Mesodermal cell (in vitro differentiated cells): ENCODE results near the gene RNF115.
"Not testable (repeated sequence)": the region's sequence is repeated elsewhere in the genome, so short reads cannot be mapped to it uniquely, and the experiment has no call there.

ENCODE experiments used
- H3K27ac ChIP-seq: 2 replicates; pipeline ENCODE4 v1.7.0; 2013; ENCODE audit warnings: mild to moderate bottlenecking, low read depth, low read length, moderate library complexity; ENCODE audit not compliant: severe bottlenecking
- H3K36me3 ChIP-seq: 2 replicates; pipeline ENCODE4 v1.7.1; 2013; ENCODE audit warnings: mild to moderate bottlenecking, low read length, moderate library complexity; ENCODE audit not compliant: control insufficient read depth, insufficient read depth
- H3K4me1 ChIP-seq: one replicate; pipeline ENCODE4 v1.7.1; 2013; ENCODE audit warnings: mild to moderate bottlenecking, low read length; ENCODE audit not compliant: insufficient read depth, control insufficient read depth, poor library complexity, severe bottlenecking
- H3K4me3 ChIP-seq: 2 replicates; pipeline ENCODE4 v1.7.0; 2013; ENCODE audit warnings: low read length, control low read depth, mild to moderate bottlenecking; ENCODE audit not compliant: insufficient read depth, poor library complexity, severe bottlenecking; ENCODE audit errors: extremely low read depth
- H3K9me3 ChIP-seq: 2 replicates; pipeline ENCODE4 v1.7.1; 2013; ENCODE audit warnings: mild to moderate bottlenecking, low read length, moderate library complexity; ENCODE audit not compliant: control insufficient read depth
- WGBS, 2 experiments: methylation state at CpG; one replicate each; pipeline ENCODE4 v1.1.5; 2013; ENCODE audit warnings: missing lambda C conversion rate in 2 of 2; ENCODE audit not compliant: insufficient coverage in 2 of 2; 5-methylcytosine and 5-hydroxymethylcytosine counted together

Gene RNF115

GRCh38 chr1:145849356-145850160 is 25.7 kb upstream of the RNF115 start:
- Histone ChIP-seq H3K27ac (no peak overlapping the region), H3K36me3 (peaks cover 71% of the 10 kb centered on the region), H3K9me3 (no peaks in the 10 kb centered on the region), H3K4me3 (no peak overlapping the region), H3K4me1 (peaks cover 9% of the 10 kb centered on the region)
- WGBS, 2 experiments: 82 to 92% methylated on average over 6 to 10 of the region's 15 CpGs

GRCh38 chr1:145847827-145848226 is 23.9 kb upstream of the RNF115 start:
- no peak overlapping the region for H3K4me3 ChIP-seq
- H3K4me1 ChIP-seq: peaks cover 9% of the 10 kb centered on the region
- WGBS, 2 experiments: 92 to 97% methylated on average over 2 to 3 of the region's 3 CpGs
- H3K9me3 ChIP-seq: no peaks in the 10 kb centered on the region
- no peak overlapping the region for H3K27ac ChIP-seq
- peaks cover 61% of the 10 kb centered on the region for H3K36me3 ChIP-seq

- Histone ChIP-seq H3K4me1 (peaks cover 9% of the 10 kb centered on the region), H3K36me3 (peaks cover 60% of the 10 kb centered on the region), H3K9me3 (no peaks in the 10 kb centered on the region), H3K4me3 (peak overlapping the region; percentile 48), H3K27ac (peak overlapping the region; percentile 19)
- WGBS, 2 experiments: 100% methylated on average over 2 of the region's 3 CpGs
These were observed 22.3 kb upstream of the RNF115 start for GRCh38 chr1:145846201-145846612.

GRCh38 chr1:145845514-145846161 is 21.7 kb upstream of the RNF115 start, which contains the start of gene NUDT17:
NUDT17 (plus strand) TSS chr1:145845630; CDS start chr1:145845641, 11 bp downstream.
- H3K36me3 ChIP-seq: peaks cover 60% of the 10 kb centered on the region
- no peaks in the 10 kb centered on the region for H3K9me3 ChIP-seq
- H3K4me3 ChIP-seq: peak within 1 kb of the TSS; percentile 48
- peak within 1 kb of the TSS; percentile 19 for H3K27ac ChIP-seq
- peaks cover 9% of the 10 kb centered on the region for H3K4me1 ChIP-seq
- WGBS, 2 experiments: 4 to 5% methylated on average over 42 to 49 of the region's 50 CpGs

GRCh38 chr1:145845144-145845513 is 21.2 kb upstream of the RNF115 start:
- 20 to 26% methylated on average over 4 of the region's 4 CpGs for WGBS, 2 experiments
- peaks cover 60% of the 10 kb centered on the region for H3K36me3 ChIP-seq

GRCh38 chr1:145843031-145843430 is 19.1 kb upstream of the RNF115 start:
- Histone ChIP-seq H3K9me3 (no peaks in the 10 kb centered on the region), H3K4me1 (no peaks in the 10 kb centered on the region), H3K27ac (no peak overlapping the region), H3K4me3 (no peak overlapping the region), H3K36me3 (peaks cover 60% of the 10 kb centered on the region)
- 100% methylated on average over 1 of the region's 3 CpGs; no CpG with 5 or more reads in 1 of the 2 experiments for WGBS, 2 experiments

More at GRCh38 chr1:145845144-145845513, 21.2 kb upstream of the RNF115 start:
- Histone ChIP-seq H3K27ac (no peak overlapping the region), H3K9me3 (no peaks in the 10 kb centered on the region), H3K4me3 (peak overlapping the region; percentile 48), H3K4me1 (peaks cover 5% of the 10 kb centered on the region)

GRCh38 chr1:145837656-145838055 is 13.8 kb upstream of the RNF115 start:
- 100% methylated on average over 1 of the region's 1 CpG; no CpG with 5 or more reads in 1 of the 2 experiments for WGBS, 2 experiments
- H3K27ac ChIP-seq: no peak overlapping the region

GRCh38 chr1:145830810-145831209 is 6.9 kb upstream of the RNF115 start:
- H3K27ac ChIP-seq, H3K4me3 ChIP-seq, H3K9me3 ChIP-seq, H3K4me1 ChIP-seq: not testable (repeated sequence)
- WGBS, 2 experiments: 92% methylated on average over 2 of the region's 2 CpGs; no CpG with 5 or more reads in 1 of the 2 experiments
- peaks cover 98% of the 10 kb centered on the region for H3K36me3 ChIP-seq

More at GRCh38 chr1:145837656-145838055, 13.8 kb upstream of the RNF115 start:
- Histone ChIP-seq H3K36me3 (peaks cover 99% of the 10 kb centered on the region), H3K9me3 (no peaks in the 10 kb centered on the region), H3K4me3 (no peak overlapping the region), H3K4me1 (no peaks in the 10 kb centered on the region)

- H3K4me1 ChIP-seq: no peaks in the 10 kb centered on the region
- H3K9me3 ChIP-seq: no peaks in the 10 kb centered on the region
- H3K36me3 ChIP-seq: peaks cover 78% of the 10 kb centered on the region
- no peak overlapping the region for H3K27ac ChIP-seq
- no peak overlapping the region for H3K4me3 ChIP-seq
These were observed 4.6 kb upstream of the RNF115 start for GRCh38 chr1:145828367-145829026.

GRCh38 chr1:145827966-145828365 is 4.1 kb upstream of the RNF115 start:
- no peaks in the 10 kb centered on the region for H3K9me3 ChIP-seq
- no peak overlapping the region for H3K4me3 ChIP-seq
- H3K27ac ChIP-seq: no peak overlapping the region
- H3K4me1 ChIP-seq: no peaks in the 10 kb centered on the region
- H3K36me3 ChIP-seq: peaks cover 73% of the 10 kb centered on the region
